ENCODE results near the gene PTPRU.

The PTPRU gene

GRCh38 chr1:29341936-29342335 lies 105.6 kb downstream of the PTPRU start:
- H3K27ac ChIP-seq (ENCODE audit: low read depth, low read length, severe bottlenecking) = no peak overlapping the region
- no peaks in the 10 kb centered on the region for H3K9me3 ChIP-seq (ENCODE audit: control insufficient read depth, low read length)
- H3K4me1 ChIP-seq (ENCODE audit: control insufficient read depth, insufficient read depth, low read length, poor library complexity, severe bottlenecking) = no peaks in the 10 kb centered on the region
- no peak overlapping the region for H3K4me3 ChIP-seq (ENCODE audit: extremely low read depth, insufficient read depth, low read length, poor library complexity, severe bottlenecking)
- no peaks in the 10 kb centered on the region for H3K36me3 ChIP-seq (ENCODE audit: control insufficient read depth, insufficient read depth, low read length)
- WGBS, 2 experiments (ENCODE audit: insufficient coverage in 2 of 2) = 100% methylated on average over 1 of the region's 4 CpGs; no CpG with 5 or more reads in 1 of the 2 experiments

DNA sequence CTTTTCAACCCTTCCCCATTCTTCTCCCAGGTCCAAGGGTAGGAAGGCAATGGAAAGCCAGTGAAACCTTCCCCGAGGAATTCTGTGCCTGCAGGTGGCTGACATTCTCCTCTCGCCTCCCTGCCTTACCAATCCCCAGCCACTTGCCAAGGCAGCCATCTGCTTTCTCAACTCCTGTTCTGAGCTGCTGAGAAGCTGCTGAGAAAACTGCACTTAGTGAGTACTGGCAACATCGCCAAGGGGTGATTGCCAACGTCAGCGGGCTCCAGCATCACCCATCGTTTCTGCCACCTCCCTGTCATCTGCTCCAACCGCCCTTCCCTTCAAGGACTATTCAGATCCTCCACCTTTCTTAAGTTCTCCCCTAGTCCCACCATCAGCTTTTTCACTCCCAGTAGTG lies 106.0 kb downstream of the PTPRU start:
- H3K4me1 ChIP-seq (ENCODE audit: control insufficient read depth, insufficient read depth, low read length, poor library complexity, severe bottlenecking) = no peaks in the 10 kb centered on the region
- H3K9me3 ChIP-seq (ENCODE audit: control insufficient read depth, low read length) = no peaks in the 10 kb centered on the region
- no peak overlapping the region for H3K27ac ChIP-seq (ENCODE audit: low read depth, low read length, severe bottlenecking)
- H3K36me3 ChIP-seq (ENCODE audit: control insufficient read depth, insufficient read depth, low read length) = no peaks in the 10 kb centered on the region
- WGBS, 2 experiments (ENCODE audit: insufficient coverage in 2 of 2) = 89 to 90% methylated on average over 6 to 7 of the region's 7 CpGs
- H3K4me3 ChIP-seq (ENCODE audit: extremely low read depth, insufficient read depth, low read length, poor library complexity, severe bottlenecking) = no peak overlapping the region

DNA sequence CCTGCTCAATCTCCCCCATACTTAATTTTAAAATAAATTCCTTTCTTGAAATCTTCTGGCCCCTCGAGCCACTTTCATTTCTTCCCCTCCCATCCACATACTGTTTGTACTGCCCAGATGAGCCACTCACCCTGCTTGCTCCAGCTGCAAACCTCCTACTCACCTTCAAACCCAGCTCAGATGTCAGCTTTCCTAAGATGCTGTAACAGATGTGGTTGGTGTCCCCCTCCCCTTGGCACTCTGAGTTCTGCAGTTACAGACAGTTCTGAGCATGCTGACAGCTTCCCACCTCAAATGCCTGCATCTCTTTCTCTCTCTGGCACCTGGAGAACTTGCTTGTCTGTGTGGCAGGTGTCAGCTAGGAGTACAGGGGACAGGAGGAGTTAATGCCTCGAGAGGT lies 106.7 kb downstream of the PTPRU start:
- H3K4me1 ChIP-seq (ENCODE audit: control insufficient read depth, insufficient read depth, low read length, poor library complexity, severe bottlenecking) = no peaks in the 10 kb centered on the region
- no peak overlapping the region for H3K4me3 ChIP-seq (ENCODE audit: extremely low read depth, insufficient read depth, low read length, poor library complexity, severe bottlenecking)
- no peak overlapping the region for H3K27ac ChIP-seq (ENCODE audit: low read depth, low read length, severe bottlenecking)
- 71 to 76% methylated on average over 1 to 2 of the region's 2 CpGs for WGBS, 2 experiments (ENCODE audit: insufficient coverage in 2 of 2)
- no peaks in the 10 kb centered on the region for H3K9me3 ChIP-seq (ENCODE audit: control insufficient read depth, low read length)
- H3K36me3 ChIP-seq (ENCODE audit: control insufficient read depth, insufficient read depth, low read length) = no peaks in the 10 kb centered on the region

DNA sequence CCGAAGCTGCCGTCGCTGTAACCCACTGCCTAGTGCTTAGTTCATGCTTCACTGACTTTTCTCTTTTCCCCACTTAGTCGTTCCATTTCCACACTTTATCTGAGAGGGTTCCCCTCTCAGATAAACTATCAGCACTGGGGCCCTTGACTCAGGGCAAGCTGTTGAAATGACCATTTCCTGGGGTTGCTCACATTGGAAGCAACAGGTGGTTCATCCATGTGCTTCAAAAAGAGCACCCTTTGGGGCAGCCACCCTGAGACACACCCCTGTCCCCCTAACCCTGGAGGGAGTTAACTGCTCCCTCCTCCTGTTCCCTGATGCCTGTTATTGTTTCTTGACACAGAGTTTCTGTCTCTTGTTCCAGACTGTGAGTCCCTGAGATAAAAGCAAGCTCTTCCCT lies 107.2 kb downstream of the PTPRU start:
- no peak overlapping the region for H3K27ac ChIP-seq (ENCODE audit: low read depth, low read length, severe bottlenecking)
- H3K9me3 ChIP-seq (ENCODE audit: control insufficient read depth, low read length) = no peaks in the 10 kb centered on the region
- H3K36me3 ChIP-seq (ENCODE audit: control insufficient read depth, insufficient read depth, low read length) = no peaks in the 10 kb centered on the region
- H3K4me1 ChIP-seq (ENCODE audit: control insufficient read depth, insufficient read depth, low read length, poor library complexity, severe bottlenecking) = no peaks in the 10 kb centered on the region
- WGBS, 2 experiments (ENCODE audit: insufficient coverage in 2 of 2) = 82 to 85% methylated on average over 4 of the region's 4 CpGs
- no peak overlapping the region for H3K4me3 ChIP-seq (ENCODE audit: extremely low read depth, insufficient read depth, low read length, poor library complexity, severe bottlenecking)

GRCh38 chr1:29343908-29344307 lies 107.6 kb downstream of the PTPRU start:
- Histone ChIP-seq H3K4me1 (ENCODE audit: control insufficient read depth, insufficient read depth, low read length, poor library complexity, severe bottlenecking) (no peaks in the 10 kb centered on the region), H3K27ac (ENCODE audit: low read depth, low read length, severe bottlenecking) (no peak overlapping the region), H3K36me3 (ENCODE audit: control insufficient read depth, insufficient read depth, low read length) (no peaks in the 10 kb centered on the region), H3K4me3 (ENCODE audit: extremely low read depth, insufficient read depth, low read length, poor library complexity, severe bottlenecking) (no peak overlapping the region), H3K9me3 (ENCODE audit: control insufficient read depth, low read length) (no peaks in the 10 kb centered on the region)
- WGBS, 2 experiments (ENCODE audit: insufficient coverage in 2 of 2) = 81 to 88% methylated on average over 7 to 8 of the region's 10 CpGs

DNA sequence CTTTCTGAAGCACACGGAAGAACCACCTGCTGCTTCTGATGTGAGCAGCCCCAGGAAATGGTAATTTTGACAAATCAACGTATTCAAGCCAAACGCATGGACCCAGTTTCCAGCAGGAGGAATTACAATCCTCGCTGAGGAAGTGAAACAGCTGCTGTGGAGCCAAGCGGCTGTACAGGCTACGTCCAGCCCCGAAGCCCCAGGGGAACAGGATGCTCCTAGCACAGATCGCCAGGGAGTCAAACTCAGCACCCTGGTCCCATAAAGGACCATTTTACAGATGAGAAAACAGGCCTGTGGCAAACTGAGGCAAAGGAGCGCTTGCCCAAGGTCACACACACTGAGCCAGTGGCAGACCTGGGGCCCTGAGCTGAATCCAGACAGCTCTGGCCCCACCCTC lies 108.0 kb downstream of the PTPRU start:
- WGBS, 2 experiments (ENCODE audit: insufficient coverage in 2 of 2) = 74 to 78% methylated on average over 8 to 9 of the region's 9 CpGs
- Histone ChIP-seq H3K4me1 (ENCODE audit: control insufficient read depth, insufficient read depth, low read length, poor library complexity, severe bottlenecking) (no peaks in the 10 kb centered on the region), H3K36me3 (ENCODE audit: control insufficient read depth, insufficient read depth, low read length) (no peaks in the 10 kb centered on the region), H3K27ac (ENCODE audit: low read depth, low read length, severe bottlenecking) (no peak overlapping the region), H3K4me3 (ENCODE audit: extremely low read depth, insufficient read depth, low read length, poor library complexity, severe bottlenecking) (no peak overlapping the region), H3K9me3 (ENCODE audit: control insufficient read depth, low read length) (no peaks in the 10 kb centered on the region)

DNA sequence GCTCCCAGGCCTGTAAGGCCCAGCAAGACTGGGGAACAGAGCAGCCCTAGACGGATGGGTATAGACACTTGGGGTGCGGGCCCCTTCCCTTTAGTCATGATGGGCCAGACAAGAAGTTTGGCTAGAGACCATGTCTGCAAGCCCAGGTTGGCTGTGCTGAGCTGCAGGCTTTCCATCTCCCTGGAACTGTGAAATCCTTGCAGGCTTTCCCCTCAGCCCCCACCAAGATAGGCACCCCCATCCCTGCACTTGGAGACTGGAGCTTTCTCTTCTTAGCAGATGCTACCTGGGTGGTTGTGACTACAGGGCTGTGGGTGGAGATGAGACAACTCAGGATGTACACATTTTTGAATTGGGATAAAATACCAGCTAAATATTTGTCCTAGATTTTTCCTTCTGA lies 110.3 kb downstream of the PTPRU start:
- H3K9me3 ChIP-seq (ENCODE audit: control insufficient read depth, low read length) = no peaks in the 10 kb centered on the region
- 88 to 93% methylated on average over 2 of the region's 2 CpGs for WGBS, 2 experiments (ENCODE audit: insufficient coverage in 2 of 2)
- no peaks in the 10 kb centered on the region for H3K36me3 ChIP-seq (ENCODE audit: control insufficient read depth, insufficient read depth, low read length)
- no peak overlapping the region for H3K4me3 ChIP-seq (ENCODE audit: extremely low read depth, insufficient read depth, low read length, poor library complexity, severe bottlenecking)
- H3K27ac ChIP-seq (ENCODE audit: low read depth, low read length, severe bottlenecking) = no peak overlapping the region
- H3K4me1 ChIP-seq (ENCODE audit: control insufficient read depth, insufficient read depth, low read length, poor library complexity, severe bottlenecking) = no peaks in the 10 kb centered on the region

DNA sequence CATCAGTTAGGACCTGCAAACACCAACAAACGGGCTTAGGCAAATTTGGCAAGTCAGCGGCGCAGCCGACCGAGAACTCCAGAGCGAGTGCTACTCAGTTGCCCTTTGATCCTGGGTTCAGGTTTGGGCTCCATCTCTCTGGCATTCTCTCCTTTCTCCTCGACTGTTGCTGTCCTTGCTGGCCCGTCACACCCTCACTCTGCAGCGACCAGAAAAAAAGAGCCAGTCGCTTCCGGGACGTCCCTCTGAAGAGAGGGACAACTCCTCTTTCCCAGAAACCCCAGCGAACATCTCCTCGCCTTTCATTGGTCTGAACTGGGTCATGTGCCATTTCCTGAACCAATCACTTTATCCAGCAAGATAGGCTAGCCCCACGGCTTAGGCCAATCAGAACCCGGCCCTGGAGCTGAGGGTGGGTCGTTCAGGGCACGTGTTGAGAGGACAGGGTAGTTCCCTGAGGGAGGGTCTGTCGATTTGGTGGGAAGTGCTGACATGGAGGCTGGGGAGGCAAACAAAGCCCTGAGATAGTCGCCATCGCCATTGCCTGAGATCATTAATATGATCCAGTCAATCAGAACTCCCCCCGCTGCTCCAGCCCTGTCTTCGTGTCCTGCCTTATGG lies 113.7 kb downstream of the PTPRU start:
- H3K4me1 ChIP-seq (ENCODE audit: control insufficient read depth, insufficient read depth, low read length, poor library complexity, severe bottlenecking) = no peaks in the 10 kb centered on the region
- H3K27ac ChIP-seq (ENCODE audit: low read depth, low read length, severe bottlenecking) = no peak overlapping the region
- no peaks in the 10 kb centered on the region for H3K36me3 ChIP-seq (ENCODE audit: control insufficient read depth, insufficient read depth, low read length)
- 91 to 92% methylated on average over 19 to 21 of the region's 23 CpGs for WGBS, 2 experiments (ENCODE audit: insufficient coverage in 2 of 2)
- no peak overlapping the region for H3K4me3 ChIP-seq (ENCODE audit: extremely low read depth, insufficient read depth, low read length, poor library complexity, severe bottlenecking)
- no peaks in the 10 kb centered on the region for H3K9me3 ChIP-seq (ENCODE audit: control insufficient read depth, low read length)

GRCh38 chr1:29352719-29353420 lies 116.5 kb downstream of the PTPRU start:
- Histone ChIP-seq H3K36me3 (ENCODE audit: control insufficient read depth, insufficient read depth, low read length) (no peaks in the 10 kb centered on the region), H3K27ac (ENCODE audit: low read depth, low read length, severe bottlenecking) (no peak overlapping the region), H3K4me3 (ENCODE audit: extremely low read depth, insufficient read depth, low read length, poor library complexity, severe bottlenecking) (no peak overlapping the region), H3K9me3 (ENCODE audit: control insufficient read depth, low read length) (no peaks in the 10 kb centered on the region), H3K4me1 (ENCODE audit: control insufficient read depth, insufficient read depth, low read length, poor library complexity, severe bottlenecking) (no peaks in the 10 kb centered on the region)
- 91 to 93% methylated on average over 3 of the region's 4 CpGs for WGBS, 2 experiments (ENCODE audit: insufficient coverage in 2 of 2)

- Histone ChIP-seq H3K9me3 (ENCODE audit: control insufficient read depth, low read length) (no peaks in the 10 kb centered on the region), H3K4me1 (ENCODE audit: control insufficient read depth, insufficient read depth, low read length, poor library complexity, severe bottlenecking) (no peaks in the 10 kb centered on the region), H3K36me3 (ENCODE audit: control insufficient read depth, insufficient read depth, low read length) (no peaks in the 10 kb centered on the region), H3K27ac (ENCODE audit: low read depth, low read length, severe bottlenecking) (no peak overlapping the region), H3K4me3 (ENCODE audit: extremely low read depth, insufficient read depth, low read length, poor library complexity, severe bottlenecking) (no peak overlapping the region)
- 88 to 89% methylated on average over 7 to 8 of the region's 8 CpGs for WGBS, 2 experiments (ENCODE audit: insufficient coverage in 2 of 2)
These were observed 118.3 kb downstream of the PTPRU start for GRCh38 chr1:29354511-29355098.

- no peaks in the 10 kb centered on the region for H3K4me1 ChIP-seq (ENCODE audit: control insufficient read depth, insufficient read depth, low read length, poor library complexity, severe bottlenecking)
- WGBS, 2 experiments (ENCODE audit: insufficient coverage in 2 of 2) = 75 to 85% methylated on average over 3 to 5 of the region's 6 CpGs
- H3K36me3 ChIP-seq (ENCODE audit: control insufficient read depth, insufficient read depth, low read length) = no peaks in the 10 kb centered on the region
- H3K27ac ChIP-seq (ENCODE audit: low read depth, low read length, severe bottlenecking) = no peak overlapping the region
- no peak overlapping the region for H3K4me3 ChIP-seq (ENCODE audit: extremely low read depth, insufficient read depth, low read length, poor library complexity, severe bottlenecking)
- H3K9me3 ChIP-seq (ENCODE audit: control insufficient read depth, low read length) = no peaks in the 10 kb centered on the region
These were observed 119.1 kb downstream of the PTPRU start for GRCh38 chr1:29355375-29355774.

Data from mesodermal cell (in vitro differentiated cells).